HCT116 (cell line): ENCODE results near the gene GNB5. TPM values are rescaled to one million over a fixed set of nuclear protein-coding genes. Genes with fewer than 3 reads are reported as not detected.

Experiments
- ATAC-seq: fragments of 200-7000 bp; cut with Tn5 transposase; 2 replicates; pipeline ENCODE4 v1.9.1; 2020; ENCODE audit warnings: mild to moderate bottlenecking, moderate library complexity
- BruUV-seq: library from RNA; stranded (reverse); fragments of 400-500 nt; replicated peaks from 2 replicates; lab custom pipeline; 2021; lab: Mats Ljungman, UMichigan
- CTCF ChIA-PET: fragments of 300-600 bp; sonication (Branson Sonifier 250); formaldehyde crosslinking; loops from one replicate; lab custom pipeline; 2021; ENCODE audit warnings: antibody characterized with exemption; lab: Charles Lee
- POLR2A ChIA-PET: fragments of 300-600, 350-600 bp; sonication (Branson Sonifier 250); formaldehyde crosslinking; loops from one replicate; lab custom pipeline; 2021; ENCODE audit warnings: antibody characterized with exemption; lab: Charles Lee
- RAD21 ChIA-PET, 2 experiments: fragments of 300-600 bp; sonication (Branson Sonifier 250); formaldehyde crosslinking; loops; one replicate each; lab custom pipeline; 2023; ENCODE audit warnings: low total read pairs in 2 of 2; ENCODE audit not compliant: uncharacterized antibody in 2 of 2, unreplicated experiment in 2 of 2, low non-redundant PET in 1 of 2; lab: Charles Lee
- DNase-seq: peaks from one replicate; pipeline ENCODE4 v3.0.0-alpha.2; 2010; ENCODE audit warnings: low read depth, low spot score
- H2AFZ ChIP-seq: fragments of 200-600 bp; shearing (Covaris generic), sonication (generic); 2 replicates; pipeline ENCODE4 v1.6.1; 2017; ENCODE audit warnings: low read depth, mixed run types, mixed read lengths, antibody characterized with exemption, low read length; ENCODE audit not compliant: poor library complexity, severe bottlenecking
- H3K27ac ChIP-seq: 2 replicates; pipeline ENCODE4 v1.5.1; 2012; ENCODE audit warnings: low read depth, low read length
- H3K27me3 ChIP-seq: fragments of 200-600 bp; sonication (generic); 2 replicates; pipeline ENCODE4 v1.6.1; 2016; ENCODE audit warnings: mixed run types, low read length, mixed read lengths; ENCODE audit not compliant: insufficient read depth
- H3K36me3 ChIP-seq, 2 experiments: fragments of 200-500 bp in 1 of 2; fragments of 200-600 bp in 1 of 2; sonication (Bioruptor generic) in 1 of 2; sonication (generic) in 1 of 2; 2 replicates each; pipeline versions ENCODE4 v1.5.1 to v1.6.1; 2014 to 2016; ENCODE audit warnings: low read length in 2 of 2, inconsistent platforms in 1 of 2, mixed read lengths in 1 of 2, mixed run types in 1 of 2; ENCODE audit not compliant: insufficient read depth in 2 of 2, control insufficient read depth in 1 of 2
- H3K4me1 ChIP-seq, 2 experiments: fragments of 200-600 bp in 1 of 2; sonication (generic) in 1 of 2; 2 replicates each; pipeline versions ENCODE4 v1.5.1 to v1.6.1; 2012 to 2017; ENCODE audit warnings: low read length in 2 of 2, inconsistent platforms in 1 of 2, mild to moderate bottlenecking in 1 of 2, mixed read lengths in 1 of 2, mixed run types in 1 of 2, moderate library complexity in 1 of 2; ENCODE audit not compliant: insufficient read depth in 2 of 2, control insufficient read depth in 1 of 2
- H3K4me2 ChIP-seq: fragments of 200-600 bp; sonication (generic); 2 replicates; pipeline ENCODE4 v1.6.1; 2017; ENCODE audit warnings: mixed run types, low read length, mixed read lengths
- H3K4me3 ChIP-seq, 2 experiments: fragments of 200-600 bp in 1 of 2; sonication (generic) in 1 of 2; replicated peaks in 1 of 2; 2 replicates each; pipeline ENCODE4 v1.5.1; 2011 to 2016; ENCODE audit warnings: low read length in 2 of 2, control low read depth in 1 of 2, low read depth in 1 of 2, mild to moderate bottlenecking in 1 of 2, mixed read lengths in 1 of 2, mixed run types in 1 of 2
- H3K79me2 ChIP-seq: fragments of 200-600 bp; sonication (generic); 2 replicates; pipeline ENCODE4 v1.6.1; 2017; ENCODE audit warnings: mild to moderate bottlenecking, mixed run types, low read length, moderate library complexity, mixed read lengths; ENCODE audit not compliant: insufficient read depth
- H3K9ac ChIP-seq: fragments of 200-600 bp; sonication (generic); 2 replicates; pipeline ENCODE4 v1.6.1; 2016; ENCODE audit warnings: low read length, mixed read lengths
- H3K9me2 ChIP-seq: fragments of 200-600 bp; sonication (generic), shearing (Covaris generic); 2 replicates; pipeline ENCODE4 v1.6.1; 2017; ENCODE audit warnings: mixed run types, mild to moderate bottlenecking, moderate library complexity; ENCODE audit not compliant: insufficient read depth
- H3K9me3 ChIP-seq, 2 experiments: fragments of 200-500 bp in 1 of 2; fragments of 200-600 bp in 1 of 2; sonication (Bioruptor generic) in 1 of 2; sonication (generic) in 1 of 2; 2 replicates each; pipeline ENCODE4 v1.6.1; 2014 to 2017; ENCODE audit warnings: low read length in 2 of 2, mixed read lengths in 2 of 2, inconsistent platforms in 1 of 2, low read depth in 1 of 2, mild to moderate bottlenecking in 1 of 2, mixed run types in 1 of 2, moderate library complexity in 1 of 2; ENCODE audit not compliant: control insufficient read depth in 1 of 2, insufficient read depth in 1 of 2
- H4K20me1 ChIP-seq: fragments of 200-600 bp; sonication (generic), shearing (Covaris generic); 2 replicates; pipeline ENCODE4 v1.6.1; 2017; ENCODE audit warnings: mixed run types, mild to moderate bottlenecking, moderate library complexity; ENCODE audit not compliant: insufficient read depth
- CBX3 ChIP-seq: IDR thresholded peaks from 2 replicates; pipeline ENCODE4 v1.6.1; 2012; ENCODE audit warnings: low read depth
- CEBPB ChIP-seq: IDR thresholded peaks from 2 replicates; pipeline ENCODE4 v1.6.1; 2012; ENCODE audit warnings: low read depth
- EGR1 ChIP-seq: IDR thresholded peaks from 2 replicates; pipeline ENCODE4 v1.6.1; 2012; ENCODE audit warnings: low read depth
- ELF1 ChIP-seq: IDR thresholded peaks from 2 replicates; pipeline ENCODE4 v1.6.1; 2012; ENCODE audit warnings: low read depth, borderline replicate concordance
- EZH2 ChIP-seq: fragments of 200-600 bp; sonication (generic); IDR thresholded peaks from 2 replicates; pipeline ENCODE4 v1.6.1; 2017; ENCODE audit warnings: antibody characterized with exemption, mixed run types
- FOSL1 ChIP-seq: IDR thresholded peaks from 2 replicates; pipeline ENCODE4 v1.6.1; 2012; ENCODE audit warnings: low read depth
- JUND ChIP-seq: IDR thresholded peaks from 2 replicates; pipeline ENCODE4 v1.6.1; 2012
- POLR2A ChIP-seq: IDR thresholded peaks from 2 replicates; pipeline ENCODE4 v1.7.0; 2011; ENCODE audit warnings: borderline replicate concordance; ENCODE audit not compliant: insufficient read depth, insufficient read length; ENCODE audit errors: extremely low read depth
- POLR2AphosphoS5 ChIP-seq: IDR thresholded peaks from 2 replicates; pipeline ENCODE4 v1.6.1; 2011; ENCODE audit warnings: mild to moderate bottlenecking, low read depth, low read length, moderate library complexity
- REST ChIP-seq: IDR thresholded peaks from 2 replicates; pipeline ENCODE4 v1.6.1; 2012; ENCODE audit warnings: low read depth
- SIN3A ChIP-seq: IDR thresholded peaks from 2 replicates; pipeline ENCODE4 v1.6.1; 2012; ENCODE audit warnings: low read depth
- SP1 ChIP-seq: IDR thresholded peaks from 2 replicates; pipeline ENCODE4 v1.6.1; 2012; ENCODE audit warnings: low read depth
- SRF ChIP-seq: IDR thresholded peaks from 2 replicates; pipeline ENCODE4 v1.6.1; 2012; ENCODE audit warnings: low read depth
- TCF7L2 ChIP-seq: IDR thresholded peaks from 2 replicates; pipeline ENCODE4 v1.7.0; 2011; ENCODE audit warnings: borderline replicate concordance, inconsistent platforms; ENCODE audit not compliant: insufficient read depth, insufficient read length; ENCODE audit errors: extremely low read depth
- YY1 ChIP-seq: IDR thresholded peaks from 2 replicates; pipeline ENCODE4 v1.6.1; 2011; ENCODE audit warnings: low read length, low read depth, moderate library complexity, mild to moderate bottlenecking; ENCODE audit not compliant: insufficient replicate concordance; ENCODE audit errors: extremely low read depth
- ZNF274 ChIP-seq: fragments of 200-500 bp; sonication (Bioruptor generic); IDR thresholded peaks from 2 replicates; pipeline ENCODE4 v1.6.1; 2014; ENCODE audit warnings: mild to moderate bottlenecking, low read depth, low read length, inconsistent platforms
- intact Hi-C: fragments of 100-400 bp; cut with micrococcal nuclease; formaldehyde crosslinking; loops from 2 replicates; pipeline ENCODE4 v1.10.0; 2022
- total RNA-seq: library from RNA; stranded (reverse); gene quantifications from one replicate; pipeline ENCODE4 v1.2.1, GENCODE V29; 2021; ENCODE audit not compliant: unreplicated experiment
- TF ChIP-seq, protein P1 (sequence below): IDR thresholded peaks from 2 replicates; pipeline ENCODE4 v1.6.1; 2012
- TF ChIP-seq, protein P2 (sequence below): IDR thresholded peaks from 2 replicates; pipeline ENCODE4 v1.6.1; 2012

GNB5 gene
- total RNA-seq, 1 experiment from 2014 or later, result 27.6 TPM

DNA sequence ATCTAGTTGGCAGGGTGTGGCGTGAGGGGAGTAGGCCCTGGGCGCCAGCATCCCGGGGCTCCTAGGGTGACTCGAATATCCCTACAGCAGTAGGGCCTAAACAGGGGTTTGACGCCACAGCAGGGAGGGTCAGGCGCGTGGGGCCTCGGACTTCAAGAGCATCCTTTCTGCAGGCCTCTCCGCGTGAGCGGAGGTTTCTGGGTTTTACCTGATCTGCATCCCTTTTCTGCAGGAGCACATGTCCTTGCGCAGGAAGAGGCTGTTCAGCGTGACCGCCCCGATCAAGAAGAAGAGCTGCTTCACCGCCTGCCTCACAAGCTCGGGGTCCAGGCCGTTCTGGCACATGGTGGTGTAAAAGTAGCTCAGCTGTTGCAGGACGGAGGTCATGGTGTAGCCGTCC is 13.5 kb upstream of the GNB5 start:
- H3K4me3 ChIP-seq, result no peak overlapping the region
- no peak overlapping the region for H3K27ac ChIP-seq
- ATAC-seq, result no peak
- H3K9me3 ChIP-seq, result no peaks in the 10 kb centered on the region
- no TSS peak for BruUV-seq
- no peak overlapping the region for H3K9ac ChIP-seq
- no peaks in the 10 kb centered on the region for H3K9me2 ChIP-seq
- TF ChIP-seq POLR2AphosphoS5 (no peak), SIN3A (no peak), YY1 (no peak), FOSL1 (no peak)
- TF ChIP-seq, protein P1, sequence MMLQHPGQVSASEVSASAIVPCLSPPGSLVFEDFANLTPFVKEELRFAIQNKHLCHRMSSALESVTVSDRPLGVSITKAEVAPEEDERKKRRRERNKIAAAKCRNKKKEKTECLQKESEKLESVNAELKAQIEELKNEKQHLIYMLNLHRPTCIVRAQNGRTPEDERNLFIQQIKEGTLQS, result no peak
- TF ChIP-seq, protein P2, sequence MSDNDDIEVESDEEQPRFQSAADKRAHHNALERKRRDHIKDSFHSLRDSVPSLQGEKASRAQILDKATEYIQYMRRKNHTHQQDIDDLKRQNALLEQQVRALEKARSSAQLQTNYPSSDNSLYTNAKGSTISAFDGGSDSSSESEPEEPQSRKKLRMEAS, result no peak
- RAD21 ChIA-PET, result no interaction called here
- no peaks in the 10 kb centered on the region for H3K27me3 ChIP-seq
- no peaks in the 10 kb centered on the region for H3K4me1 ChIP-seq
- H3K79me2 ChIP-seq, result no peaks in the 10 kb centered on the region
- intact Hi-C loops, result no loop called here
- H3K4me2 ChIP-seq, result no peak overlapping the region
- H3K36me3 ChIP-seq, result peaks cover 14 to 28% of the 10 kb centered on the region in 2 experiments; a peak in 3 of 4 replicates
- POLR2A ChIA-PET, result no interaction called here
- CTCF ChIA-PET, result no interaction called here
- H2AFZ ChIP-seq, result no peak overlapping the region
- no peaks in the 10 kb centered on the region for H4K20me1 ChIP-seq
- DNase-seq, result no peak

DNA sequence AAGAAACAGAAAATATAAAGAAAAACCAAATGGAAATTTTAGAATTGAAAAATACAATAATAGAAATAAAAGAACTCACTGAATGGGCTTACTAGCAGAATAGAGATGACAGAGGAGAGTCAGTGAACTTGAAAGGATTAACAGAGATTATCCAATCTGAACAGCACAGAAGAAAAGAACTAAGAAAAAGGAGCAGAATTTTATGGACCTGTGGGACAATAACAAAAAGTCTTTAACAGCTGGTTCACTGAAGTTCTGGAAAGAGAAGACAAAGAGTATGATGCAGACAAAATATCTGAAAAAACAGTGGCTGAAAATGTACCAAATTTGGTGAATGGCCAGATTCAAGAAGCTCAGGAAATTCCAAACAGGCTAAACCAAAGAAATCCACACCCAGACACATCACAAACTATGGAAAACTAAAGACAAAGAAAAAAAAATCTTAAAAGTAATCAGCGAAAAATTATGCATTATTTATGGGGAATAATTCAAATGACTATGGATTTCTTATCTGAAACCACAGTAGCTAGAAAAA is 9.7 kb upstream of the GNB5 start:
- Histone ChIP-seq H3K36me3 (peaks cover 9 to 20% of the 10 kb centered on the region in 2 experiments; a peak in 3 of 4 replicates), H3K9ac (no peak overlapping the region), H3K79me2 (no peaks in the 10 kb centered on the region), H3K27ac (no peak overlapping the region), H4K20me1 (no peaks in the 10 kb centered on the region), H3K4me1 (no peaks in the 10 kb centered on the region), H3K27me3 (no peaks in the 10 kb centered on the region), H3K9me3 (no peaks in the 10 kb centered on the region), H2AFZ (no peak overlapping the region), H3K4me2 (no peak overlapping the region), H3K4me3 (no peak overlapping the region), H3K9me2 (no peaks in the 10 kb centered on the region)
- ATAC-seq, result no peak
- no TSS peak for BruUV-seq
- ChIA-PET RAD21 (no interaction called here), POLR2A (no interaction called here), CTCF (no interaction called here)
- intact Hi-C loops, result no loop called here
- DNase-seq, result no peak
- TF ChIP-seq SRF (no peak), YY1 (no peak), TCF7L2 (no peak), POLR2A (no peak), REST (no peak), JUND (no peak), CBX3 (no peak), ELF1 (no peak), SIN3A (no peak), EZH2 (no peak), CEBPB (no peak), ZNF274 (no peak), EGR1 (no peak), SP1 (no peak)
- TF ChIP-seq, protein P2, result no peak
- TF ChIP-seq, protein P1, result no peak
